ENCODE data around the gene ATG14.
"Not testable (repeated sequence)": the region's sequence is repeated elsewhere in the genome, so short reads cannot be mapped to it uniquely, and the experiment has no call there.

Gene ATG14

DNA sequence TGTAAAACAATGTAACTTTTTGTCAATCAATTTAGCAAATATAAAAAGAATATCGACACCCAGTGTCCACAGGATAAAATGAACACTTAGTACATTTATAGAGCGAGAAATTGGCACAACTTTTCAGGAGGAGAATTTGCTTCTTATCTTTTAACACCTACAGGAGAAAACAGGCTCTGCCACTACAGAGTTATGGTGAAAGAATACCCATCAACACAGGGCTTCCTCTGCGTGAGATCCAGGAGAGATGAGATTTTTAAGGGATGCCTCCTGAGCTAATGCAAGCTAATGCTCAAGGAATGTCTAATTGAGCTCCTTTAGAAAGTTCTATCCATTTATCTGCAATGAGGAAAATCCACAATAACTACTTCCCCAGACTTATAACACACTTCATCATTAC lies 21.0 kb upstream of the ATG14 start:
- no peak for DNase-seq

DNA sequence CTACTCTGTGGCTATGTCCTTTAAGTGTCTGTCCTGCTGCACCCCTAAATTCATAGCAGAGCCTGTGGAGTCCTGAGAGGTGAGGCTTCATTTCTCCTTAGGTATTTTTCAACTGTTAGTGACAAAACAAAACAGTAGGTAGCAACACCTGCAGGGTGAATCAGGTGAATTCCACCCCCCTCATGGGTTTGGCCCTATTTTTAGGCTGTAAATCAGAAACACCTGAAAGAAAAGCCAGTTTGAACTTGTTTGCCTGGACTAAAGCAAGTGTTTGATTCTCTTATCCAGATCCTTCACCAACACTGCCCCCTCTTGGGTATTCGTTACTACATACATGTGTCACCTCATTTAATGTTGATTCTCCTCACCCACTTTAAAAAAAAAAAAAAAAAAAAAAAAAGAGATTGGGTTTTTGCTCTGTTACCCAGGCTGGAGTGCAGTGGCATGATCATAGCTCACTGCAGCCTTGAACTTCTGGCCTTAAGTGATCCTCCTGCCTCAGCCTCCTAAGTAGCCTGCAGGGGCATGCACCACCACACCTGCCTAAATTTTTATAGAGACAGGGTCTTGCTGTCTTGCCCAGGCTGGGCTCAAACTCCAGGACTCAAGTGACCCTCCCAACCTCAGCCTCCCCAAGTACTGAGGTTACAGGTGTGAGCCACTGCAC lies 18.5 kb upstream of the ATG14 start:
- no peak for DNase-seq

DNA sequence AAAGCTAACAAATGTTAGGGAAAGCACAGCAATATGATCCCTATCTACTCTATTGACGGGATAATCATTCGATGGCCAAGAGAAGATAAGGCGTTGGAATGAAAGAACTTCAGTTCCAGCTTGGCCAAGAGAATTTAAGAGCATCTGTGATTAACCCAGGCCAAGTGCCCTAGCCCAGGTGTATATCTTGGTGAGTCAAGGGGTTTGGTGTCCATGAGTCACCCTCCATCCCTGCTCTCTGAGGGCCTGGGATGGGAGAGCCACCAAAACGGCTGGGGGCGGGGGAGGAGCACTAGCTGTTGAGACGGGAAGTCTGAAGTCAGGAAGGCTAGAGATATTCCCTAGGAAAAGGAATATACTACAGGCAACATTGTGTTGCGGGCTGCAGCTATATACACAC lies 15.8 kb upstream of the ATG14 start:
- no peak for DNase-seq

DNA sequence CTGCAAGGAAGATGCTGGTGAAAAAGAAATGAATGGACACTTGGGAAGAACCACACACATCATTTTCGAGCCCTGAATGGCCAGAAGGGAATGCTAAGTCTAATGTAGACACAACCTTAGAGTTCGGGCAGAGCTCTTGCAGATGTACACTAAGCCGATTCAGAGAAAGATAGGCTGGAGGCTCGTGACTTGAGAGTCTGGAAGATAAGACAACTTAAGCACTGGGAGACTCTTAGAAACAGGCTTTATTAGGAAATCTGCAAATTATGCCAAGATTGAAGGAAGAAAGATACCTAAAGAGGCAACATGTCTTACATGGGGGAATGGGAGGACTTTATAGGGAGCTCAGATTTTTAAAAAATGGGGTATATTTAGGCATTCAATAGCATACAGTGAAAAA lies 15.3 kb upstream of the ATG14 start:
- no peak for DNase-seq

DNA sequence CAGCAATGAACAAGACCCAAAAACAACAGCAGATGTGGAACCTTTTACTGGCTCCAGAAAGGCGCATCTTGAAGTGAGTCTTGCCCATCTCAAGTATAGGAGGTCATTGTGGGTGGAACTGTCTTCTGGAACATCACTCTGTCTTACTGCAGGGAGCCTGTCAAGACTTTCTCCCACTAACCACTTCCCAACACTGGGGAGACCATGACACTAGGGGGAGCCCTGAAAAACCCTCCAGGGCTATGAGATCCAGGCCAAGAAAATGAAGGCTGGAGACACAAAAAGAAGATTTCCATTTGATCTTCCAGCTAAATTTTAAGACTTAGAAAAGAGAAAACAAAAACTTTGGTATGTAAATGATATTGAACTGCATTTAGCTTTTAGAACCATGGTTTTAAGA lies 13.5 kb upstream of the ATG14 start:
- DNase-seq, result no peak

DNA sequence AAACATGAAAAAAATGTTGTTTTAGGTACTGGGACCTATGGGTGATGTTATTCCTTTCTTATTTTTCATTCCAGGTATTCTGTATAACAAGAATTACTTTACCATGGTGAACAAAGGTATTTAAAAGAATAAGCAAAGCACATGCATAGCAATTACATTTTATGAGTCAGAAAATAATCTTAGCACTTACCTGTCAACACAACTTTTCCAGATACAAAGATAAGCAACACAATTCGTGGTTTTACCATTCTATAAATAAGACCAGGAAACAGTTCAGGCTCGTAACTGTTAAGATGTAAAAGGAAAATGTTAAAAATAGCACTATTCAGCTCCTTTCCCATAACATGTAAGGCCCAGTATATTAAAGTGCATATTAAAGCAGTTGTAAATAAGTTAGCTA lies 12.3 kb upstream of the ATG14 start:
- DNase-seq, result no peak

DNA sequence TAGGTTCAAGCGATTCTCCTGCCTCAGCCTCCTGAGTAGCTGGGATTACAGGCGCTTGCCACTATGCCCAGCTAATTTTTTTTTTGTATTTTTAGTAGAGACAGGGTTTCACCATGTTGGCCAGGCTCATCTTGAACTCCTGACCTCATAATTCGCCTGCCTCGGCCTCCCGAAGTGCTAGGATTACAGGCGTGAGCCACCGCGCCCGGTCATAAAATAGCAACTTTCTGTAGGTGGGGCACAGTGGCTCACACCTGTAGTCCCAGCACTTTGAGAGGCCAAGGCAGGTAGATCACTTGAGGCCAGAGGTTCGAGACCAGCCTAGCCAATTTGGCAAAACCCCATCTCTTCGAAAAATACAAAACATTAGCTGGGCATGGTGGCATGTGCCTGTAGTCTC lies 10.7 kb upstream of the ATG14 start:
- not testable (repeated sequence) for DNase-seq

DNA sequence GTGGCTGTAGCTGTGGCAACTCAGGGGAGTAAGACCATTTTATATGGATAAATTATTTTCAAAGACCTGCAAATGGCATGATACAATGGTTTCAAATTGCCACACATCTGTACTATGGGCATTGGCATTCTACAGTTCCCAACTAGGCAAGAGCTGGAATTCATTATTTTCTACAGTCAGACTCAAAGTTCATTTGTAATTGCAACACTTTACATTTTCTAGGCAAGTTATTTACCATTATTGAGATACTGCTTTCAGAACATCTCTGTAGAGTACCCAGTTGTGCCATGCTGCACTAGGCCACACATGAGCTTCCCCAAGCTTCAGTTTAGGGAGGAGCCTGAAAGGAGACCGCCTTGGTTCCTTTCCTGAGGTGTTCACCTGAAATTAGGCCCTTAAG lies 8.0 kb upstream of the ATG14 start:
- no peak for DNase-seq

DNA sequence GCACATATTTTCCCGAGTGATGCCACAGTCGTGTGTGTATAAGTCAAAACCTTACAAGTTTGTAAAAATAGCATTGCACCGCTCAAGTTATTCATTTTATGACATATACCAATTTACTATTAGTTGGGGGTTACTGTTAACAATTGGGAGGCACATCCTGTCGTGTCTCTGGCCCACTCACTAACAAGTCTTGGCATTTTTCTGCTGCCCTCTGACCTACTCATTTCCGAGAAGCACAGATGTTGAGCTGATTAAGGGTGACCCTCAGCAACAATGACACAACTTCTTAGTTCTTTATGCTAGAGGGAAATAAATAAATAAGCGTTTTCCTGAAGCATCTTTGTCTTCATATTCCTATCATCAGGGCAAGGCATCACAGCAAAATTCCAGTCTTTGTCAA lies 6.8 kb upstream of the ATG14 start:
- no peak for DNase-seq

DNA sequence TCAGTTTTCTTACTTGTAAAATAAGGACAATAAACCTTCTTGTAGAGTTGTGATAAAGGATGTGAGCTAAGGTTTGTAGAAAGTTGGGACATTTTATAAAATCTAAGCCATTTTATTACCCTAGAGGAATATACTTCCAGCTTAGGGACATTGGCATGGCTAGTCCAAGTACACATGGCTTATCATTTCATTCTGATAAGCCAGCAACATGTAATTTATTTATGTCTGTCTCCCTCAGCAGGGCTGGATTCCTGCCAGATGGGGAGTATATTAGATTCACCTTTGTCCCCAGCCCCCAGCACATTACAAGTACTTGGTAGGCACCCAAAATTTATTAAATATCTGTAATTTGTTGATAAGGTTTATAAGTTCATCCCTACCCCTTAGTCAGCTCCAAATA lies 6.3 kb upstream of the ATG14 start:
- DNase-seq, result no peak

DNA sequence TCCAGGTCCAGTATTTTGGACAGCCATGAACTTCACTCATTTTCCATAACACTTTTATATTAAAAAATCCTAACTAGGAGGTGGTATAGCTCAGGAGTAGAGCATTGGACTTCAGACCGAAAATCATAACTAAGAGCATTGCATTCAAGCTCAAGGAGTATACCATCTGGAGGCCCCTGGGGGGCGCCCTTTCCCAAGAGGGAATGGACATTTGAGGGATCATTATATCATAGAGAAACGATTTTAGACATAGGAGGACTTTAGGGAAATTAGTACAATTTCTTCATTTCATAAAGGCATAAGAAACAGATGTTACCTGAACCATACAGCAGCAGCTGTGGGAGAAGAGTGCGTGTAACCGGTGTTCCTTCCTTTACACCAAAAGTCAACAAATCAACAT lies 5.2 kb upstream of the ATG14 start:
- DNase-seq, result no peak

DNA sequence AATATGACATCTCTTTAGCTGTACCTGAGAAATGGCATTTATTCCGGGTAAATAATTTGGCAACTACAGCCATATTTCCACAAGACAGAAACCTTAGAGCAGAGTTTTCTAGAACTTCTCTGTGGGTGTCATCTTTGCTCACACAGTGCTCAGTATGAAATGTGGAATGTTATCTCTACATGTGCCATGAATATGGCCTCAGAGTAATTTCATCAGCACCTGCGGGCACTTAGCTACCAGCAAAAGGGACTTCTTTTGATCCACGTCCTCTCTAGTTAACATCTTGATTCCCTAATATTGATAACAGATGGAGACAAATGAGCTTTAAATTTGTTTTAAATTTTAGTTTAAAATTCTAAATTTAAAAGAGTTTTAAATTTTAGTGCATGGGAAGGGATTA lies 2.9 kb upstream of the ATG14 start:
- no peak for DNase-seq

DNA sequence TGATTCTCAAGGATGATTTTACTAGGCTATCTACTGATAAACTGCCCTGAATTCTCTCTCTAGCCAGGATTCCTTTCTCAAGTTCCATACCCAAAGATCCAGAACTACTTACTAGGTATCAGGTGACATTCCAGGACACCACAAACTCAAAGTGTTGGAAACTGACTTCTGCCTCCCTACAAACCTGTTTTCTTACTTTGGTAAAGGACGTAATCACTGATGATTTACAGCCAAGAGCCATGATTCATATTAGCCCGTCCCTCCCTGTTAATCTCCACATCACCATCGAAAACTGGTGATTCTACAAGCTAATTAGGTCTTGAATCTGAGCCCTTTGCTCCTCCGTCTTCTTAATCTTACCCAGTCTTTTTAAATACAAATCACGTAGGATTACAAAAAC lies 1.0 kb upstream of the ATG14 start:
- DNase-seq, result no peak

DNA sequence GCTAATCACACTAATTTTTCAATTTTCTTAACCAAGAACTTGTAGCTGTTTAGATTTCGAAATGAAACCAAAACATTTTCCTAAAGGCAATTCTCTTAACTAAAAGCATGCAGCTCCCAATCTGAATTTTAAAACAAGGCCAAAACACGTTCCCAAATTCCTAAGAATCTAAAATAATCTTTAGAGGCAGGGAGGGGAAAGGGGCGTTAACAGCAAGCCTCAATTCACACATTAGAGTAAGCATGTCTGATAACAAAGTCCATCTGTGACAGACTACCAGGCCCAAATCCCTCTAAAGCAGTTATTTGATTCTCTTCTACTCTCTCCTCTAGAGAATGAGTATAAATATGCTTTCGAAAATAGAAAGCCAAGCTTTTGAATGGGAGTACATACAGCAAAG lies 754 bp downstream of the ATG14 start:
- no peak for DNase-seq

DNA sequence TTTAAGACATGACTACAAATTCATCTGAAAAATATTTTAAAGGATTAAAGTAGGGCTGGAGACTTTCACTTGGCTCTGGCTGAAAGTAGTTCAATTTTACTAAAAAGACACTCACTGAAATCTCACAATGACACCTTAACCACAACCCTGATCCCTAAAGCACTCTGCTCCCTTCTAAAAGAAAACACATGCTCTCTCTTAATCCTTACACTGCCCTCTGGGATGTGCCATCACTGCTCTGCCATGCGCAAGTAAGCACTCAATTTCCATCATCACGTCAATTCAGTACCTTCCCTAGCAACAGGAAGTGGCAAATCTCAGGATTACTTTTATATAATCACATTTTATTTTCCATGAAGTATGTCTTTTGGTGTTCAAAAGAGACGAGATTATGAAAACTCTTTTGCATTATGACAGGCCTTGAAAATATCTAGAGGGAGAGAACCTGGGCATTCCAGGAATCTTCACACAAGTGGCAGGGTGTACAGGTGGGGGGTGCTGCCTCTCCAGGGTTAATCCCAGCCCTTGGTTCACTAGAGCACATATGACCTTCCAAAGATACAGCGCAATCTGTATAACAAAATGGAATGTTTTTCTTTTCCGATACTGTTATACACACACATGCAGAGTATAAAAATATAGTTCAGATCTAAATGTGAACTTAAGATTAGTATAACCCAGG lies 7.3 kb downstream of the ATG14 start:
- no peak for DNase-seq

DNA sequence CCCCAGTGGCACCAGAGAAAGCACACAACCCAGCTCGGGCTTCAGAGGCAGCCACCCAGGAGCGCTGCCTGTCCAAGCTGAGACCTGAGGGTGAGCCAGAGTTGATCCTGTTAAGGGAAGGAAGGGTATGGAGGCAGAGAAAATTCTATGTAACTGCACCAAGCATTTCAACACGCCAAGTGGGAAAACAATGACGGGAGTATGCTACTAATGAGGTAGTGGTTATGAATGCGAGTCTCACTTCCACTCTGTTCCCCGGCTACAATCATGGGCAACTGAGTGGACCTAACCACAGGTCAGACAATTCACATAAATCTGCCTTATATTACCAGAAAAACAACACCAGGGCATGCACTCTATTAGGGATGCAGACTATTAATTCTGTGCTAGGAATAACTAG lies 9.9 kb downstream of the ATG14 start:
- no peak for DNase-seq

DNA sequence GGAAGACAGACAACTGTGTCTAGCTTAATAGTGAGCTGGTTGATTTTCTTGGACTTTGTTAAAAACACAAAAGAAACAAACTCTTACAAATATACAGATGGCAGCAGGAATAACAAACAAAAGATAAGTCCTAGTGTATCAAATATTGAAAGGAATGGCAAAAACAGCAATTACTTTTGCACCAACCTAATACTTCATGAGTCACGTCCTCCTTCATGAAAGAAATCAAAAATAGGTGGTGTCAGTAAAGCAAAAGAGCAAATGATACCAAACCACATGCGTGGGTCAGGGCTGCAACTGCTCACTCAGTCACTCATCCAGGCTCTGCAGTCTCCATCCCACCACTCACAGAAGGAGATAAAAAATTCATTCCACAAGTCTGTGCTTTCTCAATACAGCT lies 11.8 kb downstream of the ATG14 start:
- no peak for DNase-seq

DNA sequence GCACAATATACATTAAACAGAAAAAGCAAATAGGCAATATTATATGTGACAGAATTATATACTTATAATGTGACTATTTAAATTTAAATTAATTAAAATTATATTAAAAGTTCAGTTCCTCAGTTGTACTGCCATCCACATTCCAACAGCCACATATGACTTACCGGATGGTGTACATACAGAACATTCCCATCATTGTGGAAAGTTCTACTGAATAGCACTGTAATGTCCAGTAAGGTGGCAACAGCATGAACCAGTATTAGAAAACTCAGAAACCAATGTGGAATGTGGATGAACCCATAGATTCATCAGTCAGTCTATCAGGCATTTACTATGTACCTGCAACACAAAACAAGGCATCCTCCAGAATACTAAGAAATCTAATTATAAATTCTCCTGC lies 12.4 kb downstream of the ATG14 start:
- no peak for DNase-seq

DNA sequence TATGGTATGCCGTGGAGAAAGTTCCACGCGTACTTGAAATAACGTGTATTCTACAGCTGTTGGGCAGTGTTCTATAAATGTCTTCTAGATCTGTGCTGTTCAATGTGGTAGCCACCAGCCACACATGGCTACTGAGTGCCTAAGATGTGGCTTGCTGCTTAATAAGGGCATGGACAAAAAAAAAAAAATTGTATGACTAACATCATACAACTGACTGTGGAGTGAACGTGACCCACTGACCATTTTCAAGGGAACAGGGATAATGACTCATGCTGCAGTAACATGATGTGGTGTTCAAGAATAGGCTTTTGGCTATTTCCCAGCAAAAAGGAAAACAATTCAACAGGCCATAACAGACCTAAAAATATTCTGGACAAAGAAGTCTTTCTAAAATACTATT lies 13.0 kb downstream of the ATG14 start:
- no peak for DNase-seq

DNA sequence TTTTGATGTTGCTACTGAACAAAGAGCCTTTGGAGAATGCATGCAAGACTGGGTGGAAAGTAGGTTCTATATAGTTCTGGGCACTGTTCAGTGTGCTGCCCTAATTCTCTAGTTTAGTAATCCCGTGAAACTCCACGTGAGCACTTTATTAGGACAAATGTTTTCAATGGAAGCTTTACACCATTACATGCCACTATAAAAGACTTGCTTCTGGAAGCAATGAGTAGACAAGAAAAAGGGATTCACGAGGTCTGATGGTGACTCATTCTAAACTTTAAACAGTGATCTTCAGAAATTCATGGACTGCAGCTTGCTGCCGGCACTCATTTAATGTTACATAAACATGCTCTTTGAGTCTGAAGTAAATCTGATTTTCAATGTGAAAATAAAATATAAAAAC lies 22.3 kb downstream of the ATG14 start:
- no peak for DNase-seq

DNA sequence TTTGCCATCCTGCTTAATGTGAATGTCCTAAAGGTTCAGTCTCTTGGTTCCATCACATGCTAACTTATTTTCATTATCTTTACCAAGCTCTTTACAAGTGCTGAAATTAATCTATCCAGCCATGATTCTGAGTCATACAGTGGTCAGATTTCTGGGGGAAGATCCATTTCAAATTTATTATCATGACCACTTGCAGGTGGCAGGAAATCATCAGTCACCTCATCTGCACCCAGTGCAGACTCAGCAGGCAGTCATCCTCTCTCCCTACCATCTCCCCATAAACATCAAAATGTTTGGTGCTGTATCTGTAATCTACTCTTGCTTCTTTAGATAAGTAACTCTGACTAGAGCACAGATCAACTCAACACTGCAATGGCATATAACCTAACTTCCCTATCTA lies 23.5 kb downstream of the ATG14 start:
- no peak for DNase-seq

DNA sequence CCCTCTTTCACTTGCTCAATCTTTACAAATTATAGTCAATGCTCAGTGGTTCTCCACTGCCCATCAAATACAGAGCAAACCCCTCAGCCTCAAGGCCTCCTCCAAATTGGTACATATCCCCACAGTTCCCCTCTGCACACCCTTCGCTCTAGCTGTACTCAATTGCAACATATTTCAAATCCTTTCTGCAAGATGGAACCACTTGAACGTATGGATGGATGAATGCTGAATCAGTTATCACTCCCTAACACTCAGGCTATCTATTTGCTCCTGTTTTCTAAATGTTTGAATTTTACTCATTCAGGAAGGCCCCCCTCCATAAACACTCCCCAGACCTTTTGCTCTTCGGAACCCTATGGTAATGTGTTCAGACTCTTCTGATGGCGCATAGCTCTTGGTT lies 24.5 kb downstream of the ATG14 start:
- DNase-seq, result no peak

DNA sequence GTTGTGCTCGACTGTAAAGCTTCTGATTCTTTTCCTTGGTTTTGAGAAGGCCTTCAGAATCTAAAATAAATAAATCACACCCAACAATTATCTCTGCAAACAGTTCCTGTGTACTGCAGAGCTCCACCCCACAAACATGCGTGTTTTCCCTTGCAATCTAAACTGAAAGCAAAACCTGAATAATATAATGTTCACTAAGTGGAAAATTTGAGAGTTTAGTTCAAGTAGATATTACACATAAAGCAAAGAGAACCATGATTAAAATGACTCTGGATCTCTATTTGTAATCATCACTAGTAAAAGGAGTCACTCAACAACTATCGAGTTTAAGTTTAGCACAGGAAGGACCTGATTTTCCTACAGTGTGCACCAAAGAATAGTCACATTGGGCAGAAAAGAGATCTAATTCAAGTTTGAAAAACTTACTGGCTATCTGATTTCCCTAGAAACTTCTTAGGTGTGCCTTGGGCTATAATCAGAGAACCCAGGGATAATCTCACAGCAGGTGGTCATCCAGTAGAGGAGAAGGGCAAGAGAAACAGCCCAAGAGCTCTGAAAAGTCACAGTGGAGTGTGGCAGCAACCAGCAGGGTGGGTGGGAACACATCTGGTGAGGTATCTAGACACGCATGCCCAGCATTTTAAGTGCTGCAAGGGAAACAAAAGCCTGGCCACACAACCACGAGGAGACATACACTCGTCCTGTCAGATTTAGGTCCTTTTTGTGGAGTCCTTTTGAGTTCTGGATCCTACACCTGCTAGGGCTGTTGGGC lies 25.4 kb downstream of the ATG14 start:
- DNase-seq, result no peak

DNA sequence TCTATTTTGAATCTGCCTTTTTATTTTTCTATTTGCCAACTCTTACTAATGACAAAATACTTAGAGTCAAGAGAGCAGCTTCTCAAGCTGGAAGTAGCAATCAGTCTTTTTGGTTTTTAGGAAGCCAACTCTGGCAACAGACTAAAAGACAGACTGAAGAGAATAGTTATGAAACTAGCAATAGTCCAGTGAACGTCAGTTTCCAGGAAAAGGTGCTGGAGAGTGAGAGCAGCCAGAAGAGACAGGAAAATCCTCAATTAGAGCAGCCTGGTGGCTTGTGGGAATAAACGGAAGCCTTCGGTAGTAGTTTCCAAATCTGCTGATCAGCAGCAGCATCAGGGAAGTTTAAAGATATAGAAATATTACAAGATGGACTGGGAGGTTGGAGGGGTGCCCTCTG lies 27.1 kb downstream of the ATG14 start:
- DNase-seq, result no peak
